Midbrain (tissue), 1 donor: ENCODE results near the gene ZNF423.
A peak's percentile ranks its signal among the peaks of the same experiment; 100 is the strongest.

Experiments
- DNase-seq: peaks from one replicate; lab custom pipeline; 2025; lab: John Stamatoyannopoulos, UW

The ZNF423 gene

DNA sequence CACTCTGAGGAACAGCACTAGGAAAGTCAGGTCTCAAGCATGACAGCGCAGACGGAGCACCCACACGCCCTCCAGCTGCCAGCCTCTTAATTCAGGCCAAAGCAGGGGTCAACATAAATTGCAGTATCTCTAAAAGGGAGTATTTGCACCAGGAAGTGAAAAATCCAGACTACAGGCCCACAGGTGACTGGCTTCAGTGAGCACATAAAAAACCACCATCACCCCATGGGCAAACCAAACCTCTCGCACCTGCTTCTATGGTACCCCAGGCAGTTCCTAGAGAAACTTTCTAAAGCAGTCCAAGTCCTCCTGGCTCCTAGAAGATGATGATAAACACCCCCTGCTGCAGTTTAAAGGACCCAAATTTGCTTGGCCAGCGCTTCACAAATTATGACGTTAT is 129.8 kb downstream of the ZNF423 start:
- DNase-seq, result no peak

- DNase-seq, result no peak
Measured at GRCh38 chr16:49725651-49726050, 130.3 kb downstream of the ZNF423 start.

DNA sequence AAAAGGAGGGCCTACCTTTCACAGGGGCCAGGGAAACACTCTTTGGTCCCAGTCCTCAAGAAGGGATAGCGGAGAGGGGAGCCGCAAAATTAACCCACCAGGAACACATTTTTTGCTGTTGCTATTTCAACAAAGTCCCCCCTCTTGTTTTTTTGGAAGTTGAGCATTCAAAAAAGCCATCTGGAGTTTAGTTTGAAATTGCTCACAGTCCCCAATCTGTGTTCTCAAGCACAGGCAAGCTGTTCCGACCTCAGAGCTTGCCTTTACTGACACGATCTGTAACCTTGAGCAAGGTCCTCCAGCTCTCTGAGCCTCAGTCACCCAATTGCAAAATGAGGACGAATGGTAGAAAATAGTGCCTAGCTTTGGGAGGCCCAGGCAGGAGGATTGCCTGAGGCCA is 131.1 kb downstream of the ZNF423 start:
- no peak for DNase-seq

GRCh38 chr16:49723310-49723709 is 132.6 kb downstream of the ZNF423 start:
- DNase-seq, result no peak

DNA sequence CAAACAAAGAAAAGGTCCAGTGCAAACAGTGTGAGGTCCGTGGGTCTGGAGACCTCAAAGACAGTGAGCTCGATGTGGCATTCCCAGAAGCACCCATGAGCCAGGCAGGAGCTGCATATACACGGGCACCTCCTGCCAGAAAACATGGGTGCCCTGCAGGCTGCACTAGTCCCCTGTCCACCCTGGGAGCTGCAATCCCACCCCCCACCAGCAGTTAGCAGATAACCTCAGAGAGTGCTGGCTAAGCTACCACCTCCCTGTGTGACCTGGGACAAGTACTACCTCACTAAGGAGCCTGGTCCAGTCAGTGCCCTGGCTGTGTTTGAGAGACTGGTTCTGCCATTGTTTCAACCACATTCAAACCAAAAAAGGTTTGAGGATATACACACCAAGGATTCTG is 135.7 kb downstream of the ZNF423 start:
- DNase-seq, result no peak

DNA sequence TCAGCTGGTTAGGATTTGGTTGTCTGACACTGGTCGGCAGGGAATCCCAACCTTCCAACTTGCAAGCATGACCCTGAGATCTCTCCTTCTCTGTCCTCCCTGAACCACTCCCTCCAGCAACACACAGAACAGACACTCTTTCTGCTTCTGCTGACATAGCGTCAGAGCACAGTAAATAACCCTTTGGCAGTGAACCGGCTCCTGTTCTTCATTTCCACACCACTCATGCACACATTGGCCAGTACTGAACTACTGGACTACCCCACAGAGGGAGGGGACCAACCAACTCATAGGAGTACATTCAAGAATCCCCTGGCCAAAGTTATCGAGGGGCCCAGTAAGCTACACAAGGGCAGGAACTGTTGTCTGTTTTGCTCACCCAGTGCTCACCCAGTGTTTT is 138.2 kb downstream of the ZNF423 start:
- no peak for DNase-seq

DNA sequence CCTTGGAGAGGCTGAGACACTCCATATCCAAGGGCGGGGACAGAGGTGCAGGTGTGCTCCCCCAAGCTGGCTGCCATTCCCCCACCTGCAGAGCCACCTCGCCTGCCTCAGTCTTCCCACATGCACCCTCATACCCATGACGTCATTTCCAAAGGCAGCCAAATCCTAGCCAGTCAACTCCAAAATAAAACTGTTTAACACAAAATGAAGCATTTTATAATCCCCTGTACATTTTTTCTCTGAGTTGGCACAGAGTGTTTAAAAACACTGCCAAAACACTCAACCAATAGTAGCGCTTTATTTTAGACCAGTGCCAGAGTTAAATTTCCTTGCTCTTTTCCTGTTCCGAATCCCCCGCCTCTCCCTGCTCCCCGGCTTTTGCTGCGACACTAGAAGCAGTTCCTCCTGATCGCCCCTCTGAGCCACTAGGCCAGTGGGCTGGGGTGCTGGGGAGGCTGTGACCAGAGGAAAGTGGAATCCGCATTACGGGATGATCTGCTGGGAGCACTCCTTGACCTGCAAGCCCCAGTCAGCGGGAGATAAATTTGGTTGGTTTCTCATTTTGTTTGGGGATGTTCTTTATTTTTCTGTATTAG is 139.5 kb downstream of the ZNF423 start:
- no peak for DNase-seq

- no peak for DNase-seq
Measured at GRCh38 chr16:49713770-49714169, 142.1 kb downstream of the ZNF423 start.

DNA sequence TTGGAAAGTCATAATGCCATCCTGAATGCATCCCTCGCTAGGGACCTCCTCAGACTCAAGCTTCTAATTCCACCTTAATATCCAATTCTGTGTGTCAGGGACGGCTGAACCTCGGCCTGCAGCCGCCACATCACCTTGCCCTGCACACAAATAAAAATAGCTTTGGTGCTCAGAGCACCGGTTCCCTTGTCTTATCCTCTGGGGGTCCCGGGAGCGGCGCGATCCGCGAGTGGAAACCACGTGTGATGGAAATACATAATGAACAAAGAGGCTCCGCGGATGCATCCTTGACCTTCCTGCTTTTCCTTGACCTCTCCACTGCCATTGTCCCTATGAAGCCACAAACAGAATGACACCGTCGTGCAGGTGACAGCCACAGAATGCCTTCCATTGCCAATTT is 143.4 kb downstream of the ZNF423 start:
- no peak for DNase-seq

GRCh38 chr16:49712106-49712505 is 143.8 kb downstream of the ZNF423 start:
- no peak for DNase-seq

GRCh38 chr16:49709057-49709456 is 146.9 kb downstream of the ZNF423 start:
- no peak for DNase-seq

DNA sequence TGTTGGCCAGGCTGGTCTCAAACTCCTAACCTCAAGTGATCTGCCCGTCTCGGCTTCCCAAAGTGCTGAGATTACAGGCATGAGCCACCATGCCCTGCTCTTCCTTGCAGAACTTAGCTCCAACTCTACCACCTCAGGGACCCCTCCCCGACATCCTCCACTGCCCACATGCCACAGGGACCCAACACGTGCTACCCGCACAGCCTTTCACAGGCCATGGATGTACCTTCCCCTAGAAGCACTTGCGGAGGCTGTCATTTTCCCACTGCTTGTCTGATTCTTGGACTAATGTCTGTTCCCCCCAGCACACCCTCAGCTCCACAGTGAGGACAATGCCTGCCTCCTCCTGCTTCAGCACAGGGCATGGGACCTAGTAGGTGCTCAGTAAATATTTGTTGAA is 147.4 kb downstream of the ZNF423 start:
- no peak for DNase-seq

GRCh38 chr16:49706620-49707355 is 149.1 kb downstream of the ZNF423 start:
- DNase-seq, result no peak

- no peak for DNase-seq
Measured at GRCh38 chr16:49704586-49705155, 151.2 kb downstream of the ZNF423 start.

- DNase-seq, result no peak
Measured at GRCh38 chr16:49703483-49703882, 152.4 kb downstream of the ZNF423 start.

DNA sequence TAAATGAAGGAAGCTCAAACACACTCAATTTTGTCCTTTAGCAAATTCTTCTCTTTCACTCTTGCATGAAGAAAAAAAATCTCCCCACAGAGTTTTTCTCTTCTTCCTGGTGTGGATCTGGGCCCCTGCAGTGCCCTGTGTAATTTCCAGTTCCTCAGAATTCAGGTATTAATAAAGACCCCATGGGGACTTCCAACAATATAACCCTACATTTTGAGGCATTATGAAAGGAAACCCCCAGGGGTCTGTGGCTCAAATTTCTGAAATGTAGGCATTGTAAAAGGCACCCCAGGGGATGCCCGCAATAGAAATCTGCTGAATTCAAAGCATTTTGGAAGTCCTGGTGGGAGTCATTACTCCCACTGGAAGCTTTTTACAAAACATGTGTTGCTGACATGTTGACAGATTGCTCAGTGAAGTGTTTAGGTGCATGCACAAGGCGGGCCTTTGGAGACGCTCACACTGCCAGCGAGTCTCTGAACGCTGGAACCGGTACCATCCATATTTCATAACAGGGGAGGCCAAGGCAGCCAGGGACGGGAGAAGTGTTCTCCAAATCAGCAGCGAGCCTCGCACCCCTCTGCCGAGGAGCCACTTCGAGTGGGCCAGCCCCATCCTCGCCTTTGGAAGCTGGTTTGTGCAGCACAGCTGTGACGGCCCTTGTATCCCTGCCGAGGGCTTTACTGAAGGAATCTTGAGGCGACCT is 154.0 kb downstream of the ZNF423 start:
- peak; percentile 7 for DNase-seq

- no peak for DNase-seq
Measured at GRCh38 chr16:49701065-49701685, 154.7 kb downstream of the ZNF423 start.

GRCh38 chr16:49700251-49701064 is 155.5 kb downstream of the ZNF423 start:
- no peak for DNase-seq

DNA sequence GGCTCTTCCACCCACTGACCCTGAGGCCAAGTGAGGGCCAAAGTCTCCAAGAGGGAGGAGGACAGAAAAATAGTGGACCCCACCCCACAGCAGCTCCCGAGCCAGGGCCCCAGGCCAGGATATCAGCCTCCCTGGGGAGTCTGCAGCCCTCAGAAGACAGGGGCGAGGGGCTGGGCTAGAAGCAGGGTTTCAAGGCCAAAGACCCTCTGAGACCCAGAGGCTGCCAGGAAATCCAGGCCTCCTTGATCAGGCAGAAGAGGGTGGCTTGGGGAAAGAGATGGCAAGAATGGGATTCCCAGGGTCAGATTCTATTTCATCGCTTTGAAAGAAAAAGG is 156.1 kb downstream of the ZNF423 start:
- DNase-seq, result no peak

DNA sequence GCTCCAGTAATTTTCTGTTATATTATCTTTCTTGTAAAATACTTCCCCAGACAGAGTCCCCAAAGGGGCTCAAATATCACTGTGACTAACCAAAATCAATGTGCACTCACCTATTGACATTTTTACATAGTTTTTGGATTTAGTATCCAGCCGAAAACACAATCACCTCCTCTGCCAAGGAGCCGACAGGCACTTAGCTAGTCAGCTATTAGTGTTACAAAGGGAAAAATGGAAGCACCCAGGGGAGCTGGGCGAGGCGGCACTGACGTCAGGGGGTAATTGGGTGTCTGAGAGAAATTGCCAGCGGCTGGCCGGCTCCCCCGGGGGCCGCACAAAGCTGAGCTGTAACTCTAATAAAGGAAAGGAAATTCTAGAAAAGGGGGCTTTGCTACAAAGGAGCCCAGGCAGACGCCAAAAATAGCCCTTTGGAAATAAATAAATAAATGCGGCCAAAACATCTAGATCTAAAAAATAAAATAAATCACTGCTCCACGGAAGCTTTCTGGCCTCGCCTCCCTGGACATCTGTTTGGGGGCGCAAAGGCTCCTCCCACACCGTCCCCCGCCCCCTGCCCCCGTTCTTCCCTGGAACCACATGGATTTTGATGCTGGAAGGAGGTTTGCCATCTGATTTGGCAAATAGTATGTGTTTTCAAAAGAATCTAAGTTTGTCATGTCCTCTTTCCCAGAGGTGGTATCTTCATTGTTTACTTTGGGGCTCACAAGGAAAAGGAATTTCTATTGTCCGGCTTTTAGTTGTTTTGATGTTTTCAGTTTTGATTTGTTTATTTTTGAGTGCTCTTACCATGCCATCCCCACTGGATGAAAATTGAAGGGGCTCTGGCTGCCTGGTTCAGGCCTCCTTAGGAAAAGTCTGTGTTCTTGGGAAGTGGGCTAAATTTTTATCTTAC is 156.7 kb downstream of the ZNF423 start:
- no peak for DNase-seq

DNA sequence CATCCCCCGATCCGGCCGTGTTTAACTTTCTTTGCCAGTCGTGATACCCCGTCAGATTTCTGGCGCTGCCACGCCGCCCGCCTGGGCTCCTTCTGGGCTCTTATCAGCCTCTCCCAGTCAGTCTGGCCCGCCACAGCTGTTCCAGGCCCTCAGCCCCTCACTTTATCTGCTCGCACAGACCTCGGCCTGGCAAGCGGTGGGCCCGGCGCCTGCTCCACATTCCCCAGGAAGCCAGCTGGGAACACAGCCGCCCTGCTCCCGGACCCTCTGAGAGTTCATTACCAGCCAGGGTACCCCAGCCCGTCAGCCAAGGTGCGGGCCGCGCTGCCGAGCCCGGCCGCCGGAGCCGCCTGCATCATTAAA is 157.5 kb downstream of the ZNF423 start:
- no peak for DNase-seq
